Ishikawa (cell line): Measurements from ENCODE around the gene DNASE1L2.

ENCODE experiments used
- CREB1 ChIP-seq: IDR thresholded peaks from 2 replicates; pipeline ENCODE4 v1.6.1; 2012; ENCODE audit warnings: low read depth
- EGR1 ChIP-seq: IDR thresholded peaks from 2 replicates; pipeline ENCODE4 v1.6.1; 2012
- EP300 ChIP-seq: IDR thresholded peaks from 2 replicates; pipeline ENCODE4 v1.6.1; 2012; ENCODE audit warnings: borderline replicate concordance
- FOXM1 ChIP-seq: IDR thresholded peaks from 2 replicates; pipeline ENCODE4 v1.6.1; 2012; ENCODE audit warnings: low read depth, borderline replicate concordance
- MAX ChIP-seq: IDR thresholded peaks from 2 replicates; pipeline ENCODE4 v1.6.1; 2012
- RAD21 ChIP-seq: IDR thresholded peaks from 2 replicates; pipeline ENCODE4 v1.6.1; 2012; ENCODE audit warnings: low read depth
- REST ChIP-seq: IDR thresholded peaks from 2 replicates; pipeline ENCODE4 v1.6.1; 2012; ENCODE audit warnings: low read depth, mild to moderate bottlenecking
- TAF1 ChIP-seq: IDR thresholded peaks from 2 replicates; pipeline ENCODE4 v1.6.1; 2012; ENCODE audit warnings: low read depth, mild to moderate bottlenecking
- YY1 ChIP-seq: IDR thresholded peaks from 2 replicates; pipeline ENCODE4 v1.6.1; 2012; ENCODE audit warnings: low read depth

GRCh38 chr16:2235695-2236336 lies 428 bp upstream of the DNASE1L2 start:
- TF ChIP-seq MAX (no peak; the same call in 1 of the 2 replicates), EGR1 (peak; percentile 28; the same call in 1 of the 2 replicates), TAF1 (no peak), YY1 (no peak), EP300 (no peak), FOXM1 (no peak), RAD21 (no peak), CREB1 (no peak), REST (no peak)
